KG1 (cell line): ENCODE measurements around the gene KIF13A.
"Not testable (repeated sequence)": the region's sequence is repeated elsewhere in the genome, so short reads cannot be mapped to it uniquely, and the experiment has no call there.

Experiments used
- DNase-seq: peaks from one replicate; lab custom pipeline; 2025; lab: John Stamatoyannopoulos, UW

KIF13A gene

DNA sequence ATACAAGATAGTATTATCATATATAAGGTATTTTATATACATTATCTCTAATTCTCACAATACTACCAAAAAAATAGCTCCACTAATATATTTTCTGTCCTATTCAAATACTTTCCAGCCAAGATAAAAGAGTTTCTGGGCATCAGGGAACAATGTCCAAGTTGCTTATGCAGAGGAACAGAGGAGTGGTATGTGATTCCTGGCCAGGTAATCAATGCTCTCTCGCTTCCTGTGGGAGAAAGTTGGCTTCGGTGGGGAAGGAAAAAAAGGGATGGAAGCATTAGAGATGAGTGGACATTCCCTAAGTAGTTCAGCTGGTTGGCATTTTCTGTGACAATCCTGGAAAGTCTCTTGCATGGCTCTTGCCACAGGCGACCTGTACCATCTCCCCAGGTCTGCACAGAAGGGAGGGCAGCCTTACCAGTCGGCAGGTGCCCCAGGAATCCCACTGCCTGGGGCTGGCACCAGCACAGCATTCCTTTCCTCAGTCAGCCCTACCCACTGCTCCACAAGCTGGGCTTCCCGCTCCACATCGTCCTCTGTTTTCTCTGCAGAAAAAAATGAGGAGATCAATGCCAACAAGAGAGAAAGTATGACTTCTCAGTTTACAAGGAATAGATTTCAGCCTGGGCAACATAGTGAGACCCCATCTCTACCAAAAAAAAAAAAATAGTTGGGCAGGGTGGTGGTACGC is 202.2 kb downstream of the KIF13A start:
- no peak for DNase-seq

DNA sequence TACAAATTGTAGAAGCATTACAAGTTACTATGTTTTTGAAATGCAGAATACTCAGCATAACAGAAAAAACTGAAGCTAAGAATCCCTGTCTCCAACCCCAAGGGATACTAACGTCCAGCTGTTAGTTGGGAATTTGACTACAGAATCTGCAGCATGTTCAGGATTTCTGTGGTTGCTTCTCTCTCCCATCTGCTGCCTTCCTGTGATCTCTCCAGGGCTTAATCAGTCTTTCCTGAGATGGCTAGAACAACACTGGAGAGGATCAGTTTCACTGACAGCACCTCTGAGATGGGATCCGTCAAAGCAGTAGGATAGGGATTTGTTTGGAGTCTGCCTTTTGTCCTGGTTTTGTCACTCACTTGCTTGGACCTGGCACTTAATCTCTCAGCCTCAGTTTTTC is 207.4 kb downstream of the KIF13A start:
- DNase-seq, result no peak

DNA sequence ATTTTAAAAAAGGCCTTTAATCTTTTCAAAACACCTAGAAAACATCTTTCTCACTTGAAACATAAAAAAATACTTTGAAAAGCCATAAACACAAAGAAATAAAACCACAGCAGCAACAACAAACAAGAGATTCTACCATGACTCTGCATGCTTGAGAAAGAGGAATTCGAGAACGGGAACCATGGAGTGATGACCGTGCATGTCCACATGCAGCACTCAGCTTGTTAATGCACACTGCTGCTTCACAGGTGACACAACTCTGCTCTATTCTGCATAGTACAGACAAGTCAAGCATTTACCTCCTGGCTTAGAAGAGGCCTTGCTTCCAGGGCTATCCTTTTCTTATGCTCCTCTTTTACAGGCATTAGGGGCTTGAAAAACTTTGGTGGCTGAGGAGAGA is 215.8 kb downstream of the KIF13A start:
- DNase-seq, result no peak

DNA sequence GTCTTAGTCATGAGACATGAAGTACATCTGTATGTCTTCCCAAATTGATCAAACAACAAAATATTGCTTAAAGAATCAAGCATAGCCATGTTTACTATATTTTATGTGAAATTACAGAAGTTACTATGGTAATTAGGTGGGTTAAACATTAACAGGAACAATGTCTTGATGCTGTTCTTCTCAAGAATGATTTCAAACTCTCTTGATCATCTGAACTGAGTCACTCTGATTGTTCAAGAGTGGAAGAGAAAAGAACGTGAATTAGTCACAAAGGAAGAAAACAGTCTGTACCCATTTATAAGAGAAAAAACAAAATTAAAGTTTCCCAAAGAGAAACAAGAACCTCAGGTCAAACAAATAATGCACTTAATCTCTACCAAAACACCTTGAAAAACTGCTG is 218.6 kb downstream of the KIF13A start:
- DNase-seq, result no peak

DNA sequence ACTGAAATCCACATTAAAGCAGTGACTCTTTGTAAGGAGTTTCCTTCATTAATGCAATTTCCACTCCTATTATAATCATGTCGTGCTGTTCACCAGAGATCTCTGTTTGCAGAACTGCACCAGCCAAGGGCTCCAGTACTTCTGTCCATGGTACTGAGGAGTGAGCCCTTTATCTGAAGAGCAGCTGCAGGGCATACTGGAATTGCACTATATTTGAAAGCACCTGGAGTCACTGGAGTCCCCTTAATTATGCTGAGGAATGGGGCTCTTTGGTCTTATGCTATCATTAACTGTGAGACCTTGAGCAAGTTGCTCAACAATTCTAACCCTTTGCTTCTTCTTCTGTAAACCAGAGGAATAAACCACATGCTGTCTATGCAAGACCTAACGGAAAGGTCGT is 219.0 kb downstream of the KIF13A start:
- no peak for DNase-seq

DNA sequence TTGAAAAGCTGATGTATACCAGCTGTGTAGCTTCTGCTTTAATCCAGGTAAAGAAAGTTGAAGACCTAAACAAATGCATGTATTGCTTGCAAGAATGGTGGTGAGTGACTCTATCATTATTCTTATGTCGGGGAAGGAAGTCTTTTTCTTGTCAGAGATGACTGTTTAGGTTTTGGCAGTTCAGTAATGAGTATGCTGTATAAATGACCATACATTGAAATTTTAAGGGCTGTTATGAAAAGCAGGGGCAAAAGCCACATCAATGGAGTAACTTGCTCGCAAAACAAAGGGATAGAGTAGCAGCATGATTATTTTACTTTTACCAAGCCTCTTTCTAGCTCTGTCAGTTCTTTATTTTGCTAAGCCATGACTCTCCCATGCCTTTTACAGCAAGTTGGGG is 224.8 kb downstream of the KIF13A start:
- DNase-seq, result no peak

DNA sequence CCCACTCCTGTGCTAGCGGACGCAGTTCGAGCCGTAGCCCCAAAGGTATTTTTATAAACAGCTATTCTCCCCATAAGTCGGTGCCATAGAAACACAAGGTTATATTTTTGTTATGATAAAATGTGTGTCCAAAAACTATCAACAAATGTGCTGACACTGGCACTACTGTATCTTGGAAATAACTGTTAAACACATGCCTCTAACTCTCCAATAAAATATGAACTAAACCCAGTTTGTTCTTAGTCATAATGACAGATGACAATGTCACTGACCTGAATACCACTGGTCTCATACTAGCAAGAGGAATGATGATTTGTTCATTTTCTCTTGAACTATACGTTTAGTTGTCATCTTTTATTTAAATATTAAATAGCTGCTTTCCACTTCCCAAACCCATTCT is 229.3 kb downstream of the KIF13A start:
- DNase-seq, result no peak

DNA sequence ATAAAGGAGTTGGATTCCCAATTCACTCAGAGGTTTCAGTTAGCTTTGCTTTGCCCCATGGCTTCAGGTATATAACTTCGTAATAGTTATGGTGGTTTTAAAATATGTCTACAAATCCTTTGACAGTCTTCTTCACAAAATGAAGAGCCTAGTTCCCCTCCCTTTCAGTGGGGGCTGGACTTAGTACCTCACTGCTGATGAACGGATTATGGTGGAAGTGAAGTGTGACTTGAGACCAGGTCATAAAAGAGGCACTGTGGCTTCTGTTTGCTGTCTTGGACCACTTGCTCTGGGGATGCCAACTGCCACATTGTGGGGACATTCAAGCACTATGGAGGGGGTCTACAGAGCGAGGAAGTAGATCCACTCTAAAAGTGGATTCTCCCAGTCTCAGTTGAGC is 233.2 kb downstream of the KIF13A start:
- no peak for DNase-seq

DNA sequence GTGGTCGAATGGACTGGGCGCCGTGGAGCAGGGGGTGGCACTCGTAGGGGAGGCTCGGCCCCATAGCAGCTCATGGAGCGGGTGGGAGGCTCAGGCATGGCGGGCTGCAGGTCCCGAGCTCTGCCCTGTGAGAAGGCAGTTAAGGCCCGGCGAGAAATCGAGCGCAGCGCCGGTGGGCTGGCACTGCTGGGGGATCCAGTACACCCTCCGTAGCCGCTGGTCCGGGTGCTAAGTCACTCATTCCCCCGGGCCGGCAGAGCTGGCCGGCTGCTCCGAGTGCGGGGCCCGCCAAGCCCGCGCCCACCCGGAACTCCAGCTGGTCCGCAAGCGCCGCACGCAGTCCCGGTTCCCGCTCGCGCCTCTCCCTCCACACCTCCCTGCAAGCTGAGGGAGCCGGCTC is 242.1 kb downstream of the KIF13A start:
- DNase-seq, result not testable (repeated sequence)

DNA sequence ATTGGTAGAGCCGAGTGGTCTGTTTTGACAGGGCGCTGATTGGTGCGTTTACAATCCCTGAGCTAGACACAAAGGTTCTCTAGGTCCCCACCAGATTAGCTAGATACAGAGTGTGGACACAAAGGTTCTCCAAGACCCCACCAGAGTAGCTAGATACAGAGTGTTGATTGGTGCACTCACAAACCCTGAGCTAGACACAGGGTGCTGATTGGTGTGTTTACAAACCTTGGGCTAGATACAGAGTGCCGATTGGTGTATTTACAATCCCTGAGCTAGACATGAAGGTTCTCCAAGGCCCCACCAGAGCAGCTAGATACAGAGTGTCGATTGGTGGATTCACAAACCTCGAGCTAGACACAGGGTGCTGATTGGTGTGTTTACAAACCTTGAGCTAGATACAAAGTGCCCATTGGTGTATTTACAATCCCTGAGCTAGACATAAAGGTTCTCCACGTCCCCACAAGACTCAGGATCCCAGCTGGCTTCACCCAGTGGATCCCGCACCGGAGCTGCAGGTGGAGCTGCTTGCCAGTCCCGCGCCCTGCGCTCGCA is 242.6 kb downstream of the KIF13A start:
- not testable (repeated sequence) for DNase-seq

DNA sequence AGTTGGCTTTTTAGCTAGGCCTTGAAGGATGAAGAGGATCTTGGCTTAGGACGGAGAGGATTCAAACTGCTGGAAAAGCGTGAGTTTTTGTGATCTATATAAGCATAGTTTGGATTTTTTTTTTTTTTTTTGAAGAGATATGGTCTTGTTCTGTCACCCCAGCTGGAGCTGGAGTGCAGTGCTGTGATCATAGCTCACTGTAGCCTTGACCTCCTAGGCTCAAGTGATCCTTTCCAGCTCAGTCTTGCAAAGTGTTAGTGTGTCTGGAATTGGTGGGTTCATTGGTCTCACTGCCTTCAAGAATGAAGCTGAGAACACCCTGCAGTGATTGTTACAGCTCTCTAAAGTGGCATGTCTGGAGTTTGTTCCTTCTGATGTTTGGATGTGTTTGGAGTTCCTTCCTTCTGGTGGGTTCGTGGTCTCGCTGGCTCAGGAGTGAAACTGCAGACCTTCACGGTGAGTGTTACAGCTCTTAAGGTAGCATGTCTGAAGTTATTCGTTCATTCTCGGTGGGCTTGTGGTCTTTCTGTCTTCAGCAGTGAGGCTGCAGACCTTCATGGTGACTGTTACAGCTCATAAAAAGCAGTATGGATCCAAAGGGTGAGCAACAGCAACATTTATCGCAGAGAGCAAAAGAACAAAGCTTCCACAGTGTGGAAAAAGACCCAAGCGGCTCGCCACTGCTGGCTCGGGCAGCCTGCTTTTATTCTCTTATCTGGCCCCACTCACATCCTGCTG is 243.2 kb downstream of the KIF13A start:
- DNase-seq, result no peak

DNA sequence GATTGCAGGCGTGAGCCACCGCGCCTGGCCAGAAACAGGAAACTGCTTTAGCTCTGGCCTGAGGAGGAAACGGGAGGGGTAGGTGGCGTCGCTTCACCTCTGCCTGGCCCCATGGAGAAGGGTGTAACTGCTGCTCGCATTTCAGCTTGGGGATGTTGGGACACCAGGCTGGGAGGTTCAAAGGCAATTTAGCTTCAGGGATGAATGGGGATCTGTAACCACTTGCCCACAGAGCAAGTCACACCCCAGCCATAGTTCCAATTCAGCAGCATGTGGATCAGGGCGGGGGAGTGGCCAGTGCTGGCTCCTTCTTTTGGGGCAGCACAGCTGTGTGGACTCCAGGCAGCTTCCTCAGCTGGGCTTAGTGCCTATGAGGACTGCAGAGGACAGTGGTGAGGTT is 245.9 kb downstream of the KIF13A start:
- DNase-seq, result no peak

DNA sequence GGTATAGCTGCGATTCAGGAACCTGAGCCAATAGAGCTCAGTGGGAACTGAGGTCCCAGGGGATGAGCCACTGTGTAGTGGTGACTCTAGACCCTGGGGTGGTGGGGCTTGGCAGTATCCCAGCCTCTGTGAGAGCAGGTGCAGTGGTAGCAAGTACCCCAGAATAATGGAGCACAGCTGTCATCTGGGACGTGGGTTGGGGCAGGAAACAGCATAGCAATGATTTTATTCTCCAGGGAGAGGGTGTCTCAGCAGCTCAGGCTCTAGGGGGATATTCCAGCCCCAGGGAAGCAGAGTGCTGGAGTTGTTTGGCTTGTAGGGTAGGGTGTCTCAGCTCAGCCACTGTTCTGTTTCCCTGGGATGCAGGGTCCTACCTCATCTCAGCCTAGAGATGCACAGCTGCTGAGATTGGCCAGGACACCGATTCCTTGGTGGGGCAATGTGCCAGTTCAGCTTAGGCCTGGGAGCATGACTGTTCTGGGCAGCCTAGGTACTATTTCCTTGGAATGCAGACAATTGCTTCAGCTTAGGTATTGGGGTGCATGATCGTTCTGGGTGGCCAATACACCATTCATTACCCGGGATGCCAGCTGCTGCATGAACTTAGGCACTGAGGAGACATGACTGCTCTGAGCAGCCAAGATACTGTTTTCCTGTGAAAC is 246.7 kb downstream of the KIF13A start:
- DNase-seq, result no peak

DNA sequence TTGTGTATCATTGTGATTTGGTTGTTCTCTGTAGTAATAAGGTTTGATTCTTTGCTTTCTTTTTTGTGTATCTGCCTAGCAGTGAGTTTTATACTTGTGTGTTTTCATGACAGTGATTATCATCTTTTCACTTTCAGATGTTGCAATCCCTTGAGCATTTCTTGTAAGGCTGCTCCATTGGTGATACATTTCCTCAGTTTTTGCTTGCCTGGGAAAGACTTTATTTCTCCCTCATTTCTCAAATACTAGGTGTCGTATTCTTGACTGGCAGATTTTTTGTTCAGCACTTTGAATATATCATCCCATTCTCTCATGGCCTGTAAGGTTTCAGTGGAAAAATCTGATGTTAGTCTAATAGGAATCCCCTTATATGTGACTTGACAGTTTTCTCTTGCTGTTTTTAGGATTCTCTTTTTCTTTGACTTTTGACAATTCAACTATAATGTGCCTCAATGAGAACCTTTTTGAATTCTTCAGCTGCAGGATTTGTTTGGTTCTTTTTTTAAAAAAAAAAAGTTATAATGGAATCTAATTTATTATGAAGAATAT is 249.7 kb downstream of the KIF13A start:
- DNase-seq, result no peak

DNA sequence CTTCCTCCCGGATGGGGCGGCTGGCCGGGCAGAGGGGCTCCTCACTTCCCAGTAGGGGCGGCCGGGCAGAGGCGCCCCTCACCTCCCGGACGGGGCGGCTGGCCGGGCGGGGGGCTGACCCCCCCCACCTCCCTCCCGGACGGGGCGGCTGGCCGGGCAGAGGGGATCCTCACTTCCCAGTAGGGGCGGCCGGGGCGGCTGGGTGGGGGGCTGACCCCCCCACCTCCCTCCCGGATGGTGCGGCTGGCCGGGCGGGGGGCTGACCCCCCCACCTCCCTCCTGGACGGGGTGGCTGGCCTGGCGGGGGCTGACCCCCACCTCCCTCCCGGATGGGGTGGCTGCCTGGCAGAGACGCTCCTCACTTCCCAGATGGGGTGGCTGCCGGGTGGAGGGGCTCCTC is 252.1 kb downstream of the KIF13A start:
- DNase-seq, result not testable (repeated sequence)

DNA sequence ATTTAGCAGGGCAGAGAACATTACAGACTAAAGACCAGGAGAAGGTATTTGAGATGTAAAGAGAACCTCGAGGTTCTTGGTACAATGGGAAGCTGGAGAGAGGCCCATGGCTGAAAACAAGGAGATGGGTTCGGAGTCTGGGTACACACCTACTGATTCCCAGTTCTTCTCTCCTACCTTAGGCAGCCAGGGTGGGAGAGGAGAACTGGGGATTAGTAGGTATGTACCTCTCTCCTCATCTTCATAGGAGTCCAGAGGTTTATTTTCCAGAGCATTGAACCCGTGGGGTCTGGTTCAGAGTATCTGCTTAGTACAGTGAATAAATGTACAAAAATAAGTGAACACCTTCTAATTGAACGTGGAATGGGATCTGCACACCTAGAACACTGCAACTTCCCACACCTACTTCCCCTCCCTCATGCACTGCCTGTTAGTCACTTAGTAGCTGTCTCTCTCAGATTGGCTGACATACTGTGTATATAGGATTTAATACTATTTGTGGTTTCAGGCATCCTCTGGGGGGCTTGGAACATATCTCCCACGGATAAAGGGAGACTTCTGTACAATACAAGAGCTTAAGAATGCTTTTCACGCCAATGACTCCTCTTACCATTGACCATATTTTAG is 257.2 kb downstream of the KIF13A start:
- DNase-seq, result no peak

DNA sequence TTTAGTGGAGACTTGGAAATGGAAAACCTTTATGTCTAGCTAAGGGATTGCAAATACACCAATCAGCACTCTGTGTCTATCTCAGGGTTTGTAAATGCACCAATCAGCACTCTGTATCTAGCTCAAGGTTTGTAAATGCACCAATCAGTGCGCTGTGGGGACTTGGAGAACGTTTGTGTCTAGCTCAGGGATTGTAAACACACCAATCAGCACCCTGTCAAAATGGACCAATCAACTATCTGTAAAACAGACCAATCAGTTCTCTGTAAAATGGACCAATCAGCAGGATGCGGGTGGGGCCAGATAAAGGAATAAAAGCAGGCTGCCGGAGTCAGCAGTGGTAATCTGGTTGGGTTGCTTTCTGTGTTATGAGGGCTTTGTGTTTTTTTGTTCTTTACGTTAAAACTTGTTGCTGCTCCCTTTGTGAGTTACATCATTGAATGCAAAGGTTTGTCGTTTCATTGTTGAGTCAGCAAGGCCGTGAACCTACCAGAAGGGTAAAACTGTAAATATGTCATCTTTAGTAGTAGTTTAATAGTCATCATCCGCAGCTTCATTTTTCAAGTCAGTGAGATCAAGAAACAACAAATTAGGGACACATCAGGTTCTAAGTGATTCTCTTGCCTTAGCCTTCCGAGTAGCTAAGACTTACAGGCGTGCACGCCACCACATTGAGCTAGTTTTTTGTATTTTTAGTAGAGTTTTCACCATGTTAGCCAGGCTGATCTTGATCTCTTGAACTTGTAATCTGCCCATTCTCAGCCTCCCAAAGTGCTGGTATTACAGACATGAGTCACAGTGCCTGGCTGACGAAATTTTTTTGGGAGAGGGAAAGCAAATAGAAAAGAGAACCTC is 258.0 kb downstream of the KIF13A start:
- DNase-seq, result no peak

DNA sequence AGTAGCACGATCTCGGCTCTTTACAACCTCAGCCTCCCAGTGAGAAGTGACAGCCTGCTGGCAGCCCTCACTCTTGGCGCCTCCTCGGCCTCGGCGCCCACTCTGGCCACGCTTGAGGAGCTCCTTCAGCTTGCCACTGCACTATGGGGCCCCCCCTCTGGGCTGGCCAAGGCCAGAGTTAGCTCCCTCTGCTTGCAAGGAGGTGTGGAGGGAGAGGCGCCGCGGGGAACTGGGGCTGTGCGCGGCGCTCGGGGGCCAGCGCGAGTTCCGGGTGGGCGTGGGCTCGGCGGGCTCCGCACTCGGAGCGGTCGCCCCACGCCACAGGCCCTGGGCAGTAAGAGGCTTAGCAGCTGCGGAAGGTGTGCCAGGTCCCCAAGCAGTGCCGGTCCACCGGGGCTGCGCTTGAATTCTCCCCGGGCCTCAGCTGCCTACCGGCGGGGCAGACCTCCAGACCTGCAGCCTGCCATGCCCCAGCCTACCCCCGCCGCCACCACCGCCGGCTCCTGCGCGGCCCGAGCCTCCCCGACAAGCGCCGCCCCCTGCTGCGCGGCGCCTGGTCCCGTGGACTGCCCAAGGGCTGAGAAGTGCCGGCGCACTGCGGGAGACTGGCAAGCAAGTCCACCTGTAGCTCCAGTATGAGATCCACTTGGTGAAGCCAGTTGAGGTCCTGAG is 258.7 kb downstream of the KIF13A start:
- no peak for DNase-seq

DNA sequence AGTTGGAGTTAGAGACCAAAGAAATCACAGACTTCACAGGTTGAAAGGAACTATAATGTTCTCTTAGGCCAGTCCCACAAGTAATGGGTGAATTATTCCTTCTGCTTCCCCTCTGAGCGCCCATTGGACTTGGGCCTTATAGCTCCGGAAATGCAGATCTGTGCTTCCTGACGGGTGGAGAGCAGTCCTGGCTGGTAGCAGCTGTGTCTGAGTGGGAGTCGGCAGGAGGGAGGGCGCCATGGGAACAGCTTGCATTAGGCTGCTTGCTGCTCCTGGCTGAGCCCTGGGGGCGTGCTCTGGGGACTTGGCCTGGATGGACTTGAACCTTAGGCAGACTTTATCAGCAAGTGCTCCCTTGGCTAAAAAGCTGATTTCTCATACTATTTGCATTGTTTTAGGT is 262.4 kb downstream of the KIF13A start:
- no peak for DNase-seq

DNA sequence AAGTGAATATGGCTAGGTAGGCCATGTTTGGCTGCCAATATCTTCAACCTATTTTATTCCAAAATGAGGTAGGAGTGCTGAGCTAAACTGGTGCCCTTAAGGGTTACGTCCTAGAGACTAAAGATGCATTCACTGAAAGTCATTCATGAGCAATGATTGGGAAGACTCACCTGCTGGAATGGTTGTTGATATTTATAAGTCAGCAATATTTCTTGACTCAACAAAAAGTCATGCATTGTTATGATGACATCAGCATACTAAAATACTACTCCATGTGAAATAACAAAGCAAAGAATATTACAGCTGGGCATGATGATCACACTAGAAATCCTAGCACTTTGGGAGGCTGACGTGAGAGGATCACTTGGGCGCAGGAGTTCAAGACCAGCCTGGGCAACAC is 263.1 kb downstream of the KIF13A start:
- DNase-seq, result no peak

DNA sequence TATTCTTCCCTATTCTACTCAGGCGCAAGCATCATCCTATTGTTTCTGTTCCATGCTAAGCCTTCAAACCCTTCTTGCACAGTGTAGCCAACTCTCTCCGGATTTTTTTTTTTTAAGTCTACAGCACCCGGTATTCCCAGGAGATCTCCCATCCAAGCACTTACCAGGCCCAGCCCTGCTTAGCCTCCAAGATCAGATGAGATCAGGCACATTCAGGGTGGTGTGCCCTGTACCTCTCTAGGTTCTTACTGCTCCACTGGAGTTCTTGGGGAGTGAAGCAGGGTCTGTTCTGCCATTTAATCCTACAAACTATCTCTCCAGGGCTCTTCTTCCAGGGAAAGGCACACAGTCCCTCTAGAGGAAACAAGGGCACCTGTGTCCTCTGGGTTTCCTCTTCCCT is 265.8 kb downstream of the KIF13A start:
- no peak for DNase-seq
